Vagina (tissue), 2 donors: ENCODE data around the gene MYCBPAP. TPM values are rescaled to one million over a fixed set of nuclear protein-coding genes. Genes with fewer than 3 reads are reported as not detected.

Experiments used
- DNase-seq, 2 donors: peaks; one replicate each; pipeline ENCODE4 v3.0.0-alpha.2; 2017; ENCODE audit errors: extremely low spot score in 2 of 2
- H3K27ac ChIP-seq: fragments of 200-600 bp; sonication (generic); one replicate; pipeline ENCODE4 v1.5.1; 2019
- H3K27me3 ChIP-seq: fragments of 200-600 bp; sonication (generic); one replicate; pipeline ENCODE4 v1.5.1; 2019
- H3K36me3 ChIP-seq, 2 donors: fragments of 200-600 bp; sonication (generic); one replicate each; pipeline ENCODE4 v1.5.1; 2017 to 2019
- H3K4me1 ChIP-seq: fragments of 200-600 bp; sonication (generic); one replicate; pipeline ENCODE4 v1.5.1; 2019
- H3K4me3 ChIP-seq, 2 donors: fragments of 200-600 bp; sonication (generic); 1 replicate in 1 of 2; 2 replicates in 1 of 2; pipeline ENCODE4 v1.5.1; 2016 to 2019
- H3K9me3 ChIP-seq: fragments of 200-600 bp; sonication (generic); one replicate; pipeline ENCODE4 v1.5.1; 2019
- CTCF ChIP-seq, 3 experiments: fragments of 450-650 bp in 2 of 3; fragments of 200-600 bp in 1 of 3; sonication (generic) in 1 of 3; IDR thresholded peaks; one replicate each; pipeline ENCODE4 v1.5.1; 2017 to 2019; ENCODE audit warnings: antibody characterized with exemption in 3 of 3, mild to moderate bottlenecking in 2 of 3, moderate library complexity in 2 of 3
- POLR2A ChIP-seq, 2 donors: fragments of 450-650 bp; IDR thresholded peaks; one replicate each; pipeline ENCODE4 v1.6.1; 2017; ENCODE audit warnings: antibody characterized with exemption in 2 of 2, mild to moderate bottlenecking in 2 of 2, moderate library complexity in 2 of 2
- POLR2AphosphoS5 ChIP-seq, 2 donors: sonication (generic); formaldehyde crosslinking; IDR thresholded peaks; one replicate each; pipeline ENCODE4 v1.9.0; 2017; ENCODE audit warnings: antibody characterized with exemption in 2 of 2, mild to moderate bottlenecking in 2 of 2, low read depth in 1 of 2; ENCODE audit not compliant: insufficient read depth in 1 of 2
- intact Hi-C: fragments of 100-400 bp; cut with DNase I; formaldehyde crosslinking; loops from one replicate; pipeline ENCODE4 v1.15.1; 2023
- total RNA-seq: library from RNA; depleted of rRNA; stranded (reverse); fragments of >200 nt; gene quantifications from one replicate; pipeline ENCODE4 v1.2.3, GENCODE V29; 2016

MYCBPAP gene
- total RNA-seq, 1 donor from 2014 or later, result not detected

GRCh38 chr17:50479522-50480141, 28.6 kb upstream of the MYCBPAP start:
- TF ChIP-seq POLR2AphosphoS5 (IDR thresholded peaks at IDR 0.05; ENCODE audit: insufficient read depth in 1 of 2, low read depth in 1 of 2), result peak in 1 of 2 donors; percentile 2
- TF ChIP-seq CTCF (IDR thresholded peaks at IDR 0.05), result peak in 1 of 3 experiments; percentile 18
- TF ChIP-seq POLR2A (IDR thresholded peaks at IDR 0.05), result no peak
- Histone ChIP-seq H3K27ac (peak overlapping the region; percentile 80), H3K4me1 (peaks cover 29% of the 10 kb centered on the region), H3K27me3 (no peaks in the 10 kb centered on the region), H3K36me3 (peaks cover 0 to 11% of the 10 kb centered on the region in 2 donors), H3K9me3 (no peaks in the 10 kb centered on the region), H3K4me3 (peak overlapping the region; percentile 60 to 81)
- DNase-seq, result no peak
- intact Hi-C loops, result loop anchor here (5.0 to 10.0 kb wide), 3 partner anchors 63 to 365 kb away; no protein-coding TSS in a partner anchor

- Histone ChIP-seq H3K27ac (peak overlapping the region; percentile 80), H3K36me3 (peaks cover 0 to 13% of the 10 kb centered on the region in 2 donors), H3K4me1 (peaks cover 29% of the 10 kb centered on the region), H3K4me3 (peak overlapping the region; percentile 60 to 81), H3K9me3 (no peaks in the 10 kb centered on the region), H3K27me3 (no peaks in the 10 kb centered on the region)
- DNase-seq, result no peak
- TF ChIP-seq POLR2A (IDR thresholded peaks at IDR 0.05) (no peak), POLR2AphosphoS5 (IDR thresholded peaks at IDR 0.05; ENCODE audit: insufficient read depth in 1 of 2, low read depth in 1 of 2) (no peak), CTCF (IDR thresholded peaks at IDR 0.05) (no peak)
- intact Hi-C loops, result loop anchor here (5.0 to 10.0 kb wide), 2 partner anchors 62 to 365 kb away; no protein-coding TSS in a partner anchor
Observed at GRCh38 chr17:50480142-50480764, 28.0 kb upstream of the MYCBPAP start.

DNA sequence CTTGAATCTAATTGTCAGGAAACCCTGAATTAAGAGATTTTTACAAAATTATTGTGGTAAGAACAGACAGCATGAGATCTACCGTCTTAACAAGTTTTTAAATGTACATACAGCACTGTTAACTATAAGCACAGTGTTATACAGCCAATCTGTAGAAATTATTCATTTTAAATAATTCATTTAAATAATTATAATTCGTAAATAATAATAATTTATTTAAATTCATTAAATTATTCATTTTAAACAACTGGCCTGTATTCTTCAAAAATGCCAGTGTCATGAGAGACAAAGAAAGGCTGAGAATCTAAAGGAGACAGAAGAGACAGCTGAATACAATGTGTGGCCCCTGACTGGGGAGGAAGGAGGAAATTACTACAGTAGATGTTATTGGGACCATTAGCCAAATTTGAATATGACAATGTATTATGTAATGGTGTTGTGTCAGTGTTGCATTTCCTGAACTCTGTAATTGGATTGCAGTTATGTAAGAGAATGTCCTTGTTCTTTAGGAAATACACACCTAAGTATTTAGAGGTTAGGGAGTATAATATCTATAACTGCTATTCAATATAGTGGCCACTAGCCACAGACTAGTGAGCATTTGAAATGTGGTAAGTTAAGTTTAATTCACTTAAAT, 27.3 kb upstream of the MYCBPAP start:
- H3K27me3 ChIP-seq, result no peaks in the 10 kb centered on the region
- peaks cover 29% of the 10 kb centered on the region for H3K4me1 ChIP-seq
- H3K4me3 ChIP-seq, result no peak overlapping the region
- peaks cover 0 to 13% of the 10 kb centered on the region in 2 donors for H3K36me3 ChIP-seq
- DNase-seq, result no peak
- H3K27ac ChIP-seq, result peak overlapping the region; percentile 89
- TF ChIP-seq POLR2A (IDR thresholded peaks at IDR 0.05), result no peak
- TF ChIP-seq POLR2AphosphoS5 (IDR thresholded peaks at IDR 0.05; ENCODE audit: insufficient read depth in 1 of 2, low read depth in 1 of 2), result no peak
- no peak for TF ChIP-seq CTCF (IDR thresholded peaks at IDR 0.05)
- intact Hi-C loops, result loop anchor here (5.0 to 10.0 kb wide), 2 partner anchors 61 to 364 kb away; no protein-coding TSS in a partner anchor
- no peaks in the 10 kb centered on the region for H3K9me3 ChIP-seq

DNA sequence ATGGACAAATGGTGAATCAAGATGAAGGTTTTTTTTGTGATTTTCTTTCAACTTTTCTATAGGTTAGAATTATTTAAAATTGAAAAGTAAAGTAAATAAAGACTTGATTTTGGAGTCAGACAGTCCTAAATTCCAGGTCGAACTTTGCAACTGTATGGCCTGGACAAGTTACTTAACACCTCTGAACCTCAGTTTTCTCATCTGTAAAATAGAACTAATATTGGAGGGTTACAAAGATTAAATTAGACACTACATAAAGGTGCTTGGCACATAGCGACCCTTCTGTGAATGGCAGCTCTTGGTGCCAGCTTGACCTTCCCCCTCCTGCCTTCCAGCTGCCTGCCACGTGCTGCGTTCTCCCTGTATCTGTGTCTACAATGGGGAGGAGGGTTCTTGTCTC, 26.6 kb upstream of the MYCBPAP start:
- intact Hi-C loops, result loop anchor here (5.0 to 10.0 kb wide), 2 partner anchors 61 to 363 kb away; no protein-coding TSS in a partner anchor
- peak overlapping the region; percentile 89 for H3K27ac ChIP-seq
- no peak for DNase-seq
- H3K36me3 ChIP-seq, result peaks cover 0 to 13% of the 10 kb centered on the region in 2 donors
- TF ChIP-seq CTCF (IDR thresholded peaks at IDR 0.05) (no peak), POLR2AphosphoS5 (IDR thresholded peaks at IDR 0.05; ENCODE audit: insufficient read depth in 1 of 2, low read depth in 1 of 2) (no peak), POLR2A (IDR thresholded peaks at IDR 0.05) (no peak)
- H3K4me1 ChIP-seq, result peaks cover 29% of the 10 kb centered on the region
- H3K9me3 ChIP-seq, result no peaks in the 10 kb centered on the region
- no peaks in the 10 kb centered on the region for H3K27me3 ChIP-seq
- H3K4me3 ChIP-seq, result no peak overlapping the region
